Activated T-helper 2 cell treated with anti-CD3 and anti-CD28 coated beads, Interferon-gamma antibody, Interleukin-2, Interleukin-4, amounts not matched to agents 10 μg/mL and 5 μg/mL and 100 μg/mL, durations not matched to agents 14 hours and 24 hours and 36 hours (primary cell): Measurements from ENCODE around the gene RALGPS2. TPM values are rescaled to one million over a fixed set of nuclear protein-coding genes. Genes with fewer than 3 reads are reported as not detected.
"Not testable (repeated sequence)": the region's sequence is repeated elsewhere in the genome, so short reads cannot be mapped to it uniquely, and the experiment has no call there.

Experiments used
- DNase-seq: peaks from one replicate; pipeline ENCODE4 v3.0.0; 2021; ENCODE audit warnings: low spot score
- H3K27ac Mint-ChIP-seq: one replicate; pipeline ENCODE4 v1.8.0; 2021; ENCODE audit warnings: mixed read lengths
- H3K27me3 Mint-ChIP-seq: one replicate; pipeline ENCODE4 v1.8.0; 2021; ENCODE audit warnings: low read depth, mixed read lengths
- H3K36me3 Mint-ChIP-seq: one replicate; pipeline ENCODE4 v1.8.0; 2021; ENCODE audit warnings: low read depth, mixed read lengths
- H3K4me1 Mint-ChIP-seq: one replicate; pipeline ENCODE4 v1.8.0; 2021; ENCODE audit warnings: low read depth, mixed read lengths
- H3K4me3 Mint-ChIP-seq: one replicate; pipeline ENCODE4 v1.8.0; 2021; ENCODE audit warnings: low read depth, mild to moderate bottlenecking, moderate library complexity, mixed read lengths
- H3K9me3 Mint-ChIP-seq: one replicate; pipeline ENCODE4 v1.8.0; 2021; ENCODE audit warnings: mixed read lengths
- intact Hi-C: fragments of 100-400 bp; cut with micrococcal nuclease; formaldehyde crosslinking; loops from one replicate; pipeline ENCODE4 v1.15.1; 2023
- total RNA-seq: library from RNA; stranded (reverse); gene quantifications from 2 replicates; pipeline ENCODE4 v1.2.3, GENCODE V29; 2022

RALGPS2 gene
- total RNA-seq, 1 donor from 2014 or later, result 1.9 TPM

DNA sequence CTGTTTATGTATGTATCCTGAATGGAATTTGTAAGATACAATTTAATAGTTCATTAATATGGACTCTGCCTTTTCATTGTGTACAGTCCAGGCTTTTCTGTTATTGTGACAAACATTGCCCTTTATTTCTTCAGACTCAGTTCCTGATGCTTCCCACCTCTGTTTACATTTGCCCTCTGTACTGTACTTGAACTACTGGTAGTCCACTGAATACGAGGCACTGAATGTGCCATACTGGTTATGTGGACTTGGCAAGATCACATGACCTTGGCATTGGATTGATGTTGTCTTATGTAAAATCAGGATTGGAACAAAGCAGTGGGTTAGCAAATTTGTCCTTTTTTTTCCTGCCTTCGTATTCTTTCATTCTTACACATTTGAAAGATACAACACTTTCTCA lies 27.8 kb downstream of the RALGPS2 start:
- H3K9me3 Mint-ChIP-seq, result no peaks in the 10 kb centered on the region
- no peak for DNase-seq
- H3K4me1 Mint-ChIP-seq, result no peaks in the 10 kb centered on the region
- H3K27me3 Mint-ChIP-seq, result no peaks in the 10 kb centered on the region
- no peaks in the 10 kb centered on the region for H3K36me3 Mint-ChIP-seq
- no peak overlapping the region for H3K4me3 Mint-ChIP-seq
- no peak overlapping the region for H3K27ac Mint-ChIP-seq
- intact Hi-C loops, result loop anchor here (1.0 to 2.0 kb wide), 2 partner anchors 211 to 220 kb away; no protein-coding TSS in a partner anchor

DNA sequence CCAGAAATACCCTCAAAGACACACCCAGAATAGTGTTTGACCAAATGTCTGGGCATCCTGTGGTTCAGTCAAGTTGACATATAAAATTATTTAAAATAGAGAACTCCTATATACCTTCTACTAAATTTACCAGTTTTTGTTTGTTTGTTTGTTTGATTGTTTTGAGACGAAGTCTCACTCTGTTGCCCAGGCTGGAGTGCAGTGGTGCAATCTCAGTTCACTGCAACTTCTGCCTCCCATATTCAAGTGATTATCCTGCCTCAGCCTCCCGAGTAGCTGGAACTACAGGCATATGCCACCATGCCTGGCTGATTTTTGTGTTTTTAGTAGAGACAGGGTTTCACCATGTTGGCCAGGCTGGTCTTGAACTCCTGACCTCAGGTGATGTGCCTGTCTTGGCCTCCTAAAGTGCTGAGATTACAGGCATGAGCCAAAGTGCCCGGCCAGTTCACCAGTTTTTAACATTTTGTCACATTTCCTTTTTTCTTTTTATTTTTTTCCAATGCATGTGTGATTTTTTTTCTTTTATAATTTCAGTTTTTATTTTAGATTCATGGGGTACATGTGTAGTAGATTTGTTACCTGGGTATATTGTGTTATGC lies 29.7 kb downstream of the RALGPS2 start:
- intact Hi-C loops, result not testable (repeated sequence)

DNA sequence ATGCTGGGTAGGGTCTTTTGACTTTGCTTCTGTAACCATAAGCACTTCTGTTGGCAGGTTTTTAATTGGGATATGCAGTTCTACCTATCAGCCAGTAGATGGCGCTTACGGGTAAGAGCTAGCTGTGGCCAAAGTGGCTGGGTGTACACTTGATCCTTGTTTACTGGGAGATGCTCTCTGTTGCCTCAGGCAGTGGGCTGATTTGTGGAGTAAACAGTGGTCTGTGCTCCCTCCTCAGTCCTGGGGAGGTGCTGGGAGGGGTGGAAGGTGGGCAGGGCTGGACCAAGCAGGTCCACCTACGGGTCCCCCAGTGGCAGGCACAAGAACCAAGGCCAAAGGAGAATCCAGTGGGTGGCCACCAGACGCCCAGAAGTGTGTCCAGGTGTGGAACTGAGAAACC lies 43.4 kb downstream of the RALGPS2 start:
- Mint-ChIP-seq H3K4me3 (no peak overlapping the region), H3K27ac (no peak overlapping the region)
- peak; percentile 9 for DNase-seq

More for the DNA sequence above, 29.7 kb downstream of the RALGPS2 start:
- H3K27ac Mint-ChIP-seq, DNase-seq, H3K4me1 Mint-ChIP-seq, H3K36me3 Mint-ChIP-seq, H3K27me3 Mint-ChIP-seq, H3K4me3 Mint-ChIP-seq, H3K9me3 Mint-ChIP-seq: not testable (repeated sequence)

DNA sequence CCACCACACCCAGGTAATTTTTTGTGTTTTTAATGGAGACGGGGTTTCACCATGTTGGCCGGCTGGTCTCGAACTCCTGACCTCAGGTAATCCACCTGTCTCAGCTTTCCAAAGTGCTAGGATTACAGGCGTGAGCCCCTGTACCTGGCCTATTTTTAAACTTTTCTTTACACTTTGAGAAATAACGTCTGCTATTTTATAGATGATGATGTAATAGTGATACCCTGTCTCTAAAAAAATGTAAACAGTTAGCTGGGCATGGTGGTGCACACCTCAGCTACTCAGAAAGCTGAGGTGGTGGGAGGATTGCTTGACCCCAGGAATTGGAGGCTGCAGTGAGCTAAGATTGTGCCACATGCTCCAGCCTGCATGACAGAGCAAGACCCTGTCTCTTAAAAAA lies 47.9 kb downstream of the RALGPS2 start:
- no peak overlapping the region for H3K4me3 Mint-ChIP-seq
- no peaks in the 10 kb centered on the region for H3K9me3 Mint-ChIP-seq
- H3K4me1 Mint-ChIP-seq, result no peaks in the 10 kb centered on the region
- intact Hi-C loops, result no loop called here
- no peak overlapping the region for H3K27ac Mint-ChIP-seq
- no peak for DNase-seq
- no peaks in the 10 kb centered on the region for H3K36me3 Mint-ChIP-seq
- H3K27me3 Mint-ChIP-seq, result no peaks in the 10 kb centered on the region

More for the DNA sequence above, 43.4 kb downstream of the RALGPS2 start:
- no peaks in the 10 kb centered on the region for H3K27me3 Mint-ChIP-seq
- no peaks in the 10 kb centered on the region for H3K36me3 Mint-ChIP-seq
- H3K4me1 Mint-ChIP-seq, result no peaks in the 10 kb centered on the region
- H3K9me3 Mint-ChIP-seq, result peaks cover 24% of the 10 kb centered on the region
- intact Hi-C loops, result loop anchor here (2.0 to 5.0 kb wide), 2 partner anchors 226 to 234 kb away; no protein-coding TSS in a partner anchor

DNA sequence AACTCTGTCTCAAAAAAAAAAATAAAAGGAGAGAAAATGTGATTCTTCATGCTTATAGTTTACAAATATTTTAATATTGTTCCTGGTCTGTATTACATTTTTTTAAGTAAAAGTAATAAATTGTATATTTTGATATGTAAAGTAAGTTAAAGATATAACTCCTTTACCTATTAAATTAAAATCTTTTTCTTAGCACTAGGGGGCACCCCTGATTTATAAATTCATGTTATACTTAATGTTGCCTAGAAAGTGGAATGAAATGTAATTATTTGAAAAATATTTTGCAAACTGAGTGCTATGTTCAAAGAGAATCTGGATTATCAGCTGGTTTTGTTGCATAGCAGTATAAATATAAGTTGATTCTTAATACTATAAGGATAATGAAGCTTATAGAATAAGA lies 49.2 kb downstream of the RALGPS2 start:
- Mint-ChIP-seq H3K9me3 (peaks cover 5% of the 10 kb centered on the region), H3K36me3 (no peaks in the 10 kb centered on the region), H3K27me3 (no peaks in the 10 kb centered on the region), H3K4me1 (no peaks in the 10 kb centered on the region), H3K4me3 (no peak overlapping the region), H3K27ac (no peak overlapping the region)
- no peak for DNase-seq
- intact Hi-C loops, result loop anchor here (2.0 kb wide), 1 partner anchor 597 kb away; no protein-coding TSS in a partner anchor

DNA sequence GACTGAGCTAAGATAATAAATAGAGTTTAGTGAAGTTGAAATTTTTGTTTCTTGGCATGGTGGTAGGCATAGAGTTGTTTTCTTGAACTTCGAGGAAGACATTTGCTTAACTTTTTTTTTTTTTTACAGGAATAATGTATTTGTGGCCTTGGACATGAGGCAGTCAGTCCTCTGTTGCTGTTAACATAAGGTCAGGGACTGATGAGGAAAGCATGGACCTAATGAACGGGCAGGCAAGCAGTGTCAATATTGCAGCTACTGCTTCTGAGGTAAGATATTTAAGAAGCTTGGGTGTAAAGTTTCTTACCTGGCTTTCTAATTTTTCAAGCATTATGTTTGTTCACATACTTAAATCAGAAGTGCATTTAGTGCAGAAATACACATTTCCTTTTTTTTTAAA lies 51.5 kb downstream of the RALGPS2 start:
- Mint-ChIP-seq H3K27ac (no peak overlapping the region), H3K4me3 (no peak overlapping the region), H3K9me3 (peaks cover 5% of the 10 kb centered on the region), H3K4me1 (no peaks in the 10 kb centered on the region), H3K36me3 (no peaks in the 10 kb centered on the region), H3K27me3 (no peaks in the 10 kb centered on the region)
- intact Hi-C loops, result no loop called here
- no peak for DNase-seq

DNA sequence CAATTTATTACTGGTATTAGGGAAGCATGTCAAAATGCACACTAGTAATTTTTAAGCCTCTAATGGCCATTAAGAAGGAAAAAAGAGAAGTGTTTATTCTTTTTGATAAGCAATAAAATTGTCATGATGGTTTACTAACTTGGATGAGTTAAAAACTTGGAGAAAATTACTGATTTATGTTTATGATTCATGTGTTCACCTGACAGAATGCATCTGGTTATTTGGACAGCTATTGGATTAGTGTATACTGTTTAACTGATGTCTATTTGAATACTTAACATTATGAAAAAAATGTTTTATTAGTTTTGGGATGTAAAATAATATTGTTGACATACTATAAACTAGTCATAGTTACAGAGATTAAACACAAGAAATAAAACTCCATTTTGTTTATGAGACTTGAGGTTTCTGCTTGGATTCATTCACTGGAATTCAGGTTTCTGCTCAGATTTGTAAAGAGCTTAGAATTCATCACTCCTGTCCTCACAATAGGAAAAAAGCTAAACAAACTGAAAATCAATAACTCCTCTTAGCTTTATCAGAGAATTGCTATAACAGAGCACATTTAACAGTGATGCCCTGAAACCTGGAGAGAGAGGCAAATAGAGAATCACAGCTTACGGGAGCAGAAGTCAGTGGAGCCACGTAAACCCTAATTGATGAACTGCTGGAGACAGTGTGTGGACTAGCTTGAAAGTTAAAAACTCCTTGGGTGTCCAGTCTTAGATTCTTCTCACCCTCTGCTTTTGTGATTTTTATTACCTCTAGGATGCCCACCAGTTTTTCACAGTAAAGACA lies 56.7 kb downstream of the RALGPS2 start:
- intact Hi-C loops, result no loop called here
- H3K4me3 Mint-ChIP-seq, result no peak overlapping the region
- H3K27me3 Mint-ChIP-seq, result no peaks in the 10 kb centered on the region
- peaks cover 6% of the 10 kb centered on the region for H3K4me1 Mint-ChIP-seq
- peaks cover 5% of the 10 kb centered on the region for H3K9me3 Mint-ChIP-seq
- DNase-seq, result no peak
- no peaks in the 10 kb centered on the region for H3K36me3 Mint-ChIP-seq
- H3K27ac Mint-ChIP-seq, result no peak overlapping the region

DNA sequence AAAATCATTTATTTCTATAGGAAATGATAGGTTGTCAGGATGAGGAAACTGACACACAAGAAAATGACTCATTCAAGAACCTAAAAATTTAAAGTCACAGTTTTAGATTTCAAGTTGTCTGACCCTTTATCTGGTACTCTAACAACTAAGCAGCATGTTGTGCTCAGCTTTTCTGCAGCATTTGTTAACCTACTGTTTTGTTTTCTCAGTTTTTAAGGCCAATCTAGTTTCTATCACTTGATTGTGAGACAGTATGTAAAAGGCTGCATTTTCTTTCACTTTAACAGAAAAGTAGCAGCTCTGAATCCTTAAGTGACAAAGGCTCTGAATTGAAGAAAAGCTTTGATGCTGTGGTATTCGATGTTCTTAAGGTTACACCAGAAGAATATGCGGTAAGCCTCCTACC lies 59.1 kb downstream of the RALGPS2 start:
- H3K27ac Mint-ChIP-seq, result no peak overlapping the region
- no peaks in the 10 kb centered on the region for H3K27me3 Mint-ChIP-seq
- peaks cover under 1% of the 10 kb centered on the region for H3K9me3 Mint-ChIP-seq
- intact Hi-C loops, result no loop called here
- no peaks in the 10 kb centered on the region for H3K36me3 Mint-ChIP-seq
- no peak for DNase-seq
- peaks cover 6% of the 10 kb centered on the region for H3K4me1 Mint-ChIP-seq
- no peak overlapping the region for H3K4me3 Mint-ChIP-seq

DNA sequence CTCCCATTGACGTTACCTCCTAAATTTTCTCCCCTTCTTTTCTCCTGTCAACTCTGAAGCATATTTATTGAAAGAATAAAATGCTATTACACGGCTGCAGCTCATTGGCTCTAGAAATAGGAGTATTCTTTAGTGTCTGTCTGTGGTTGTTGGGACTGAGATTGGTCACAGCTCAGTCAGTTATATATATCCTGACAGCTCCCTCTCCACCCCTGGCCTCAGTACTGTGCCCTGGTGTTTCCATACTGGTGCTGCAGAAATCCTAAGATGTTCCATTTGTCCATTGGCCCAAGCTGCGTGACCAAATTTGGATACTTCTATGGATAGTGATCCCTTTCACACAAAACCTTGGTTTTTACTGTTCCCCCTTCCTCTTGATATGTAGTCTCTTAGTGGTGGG lies 67.3 kb downstream of the RALGPS2 start:
- Mint-ChIP-seq H3K9me3 (no peaks in the 10 kb centered on the region), H3K4me3 (no peak overlapping the region), H3K27ac (no peak overlapping the region), H3K4me1 (no peaks in the 10 kb centered on the region), H3K27me3 (no peaks in the 10 kb centered on the region), H3K36me3 (no peaks in the 10 kb centered on the region)
- intact Hi-C loops, result no loop called here
- DNase-seq, result no peak

DNA sequence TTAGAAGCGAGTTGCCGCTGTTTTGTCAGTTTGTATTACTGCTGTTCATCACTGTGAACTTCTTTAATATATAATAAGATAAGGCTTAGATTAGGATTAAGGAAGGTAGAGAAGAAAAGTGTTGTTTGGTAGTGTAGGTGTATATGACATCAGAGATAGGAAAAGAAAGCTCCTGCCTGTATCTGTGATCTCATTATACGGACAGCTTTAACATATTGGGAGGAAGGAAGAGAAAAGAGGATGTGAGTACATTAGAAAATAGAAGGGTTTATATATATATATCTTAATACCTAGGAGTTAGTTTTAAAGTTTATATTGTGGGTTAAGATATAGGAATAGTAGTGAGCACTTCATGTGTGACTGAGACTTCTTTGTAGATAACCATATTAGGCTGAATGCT lies 71.0 kb downstream of the RALGPS2 start:
- H3K27me3 Mint-ChIP-seq, result no peaks in the 10 kb centered on the region
- no peak overlapping the region for H3K4me3 Mint-ChIP-seq
- intact Hi-C loops, result no loop called here
- DNase-seq, result no peak
- no peaks in the 10 kb centered on the region for H3K4me1 Mint-ChIP-seq
- no peaks in the 10 kb centered on the region for H3K9me3 Mint-ChIP-seq
- H3K36me3 Mint-ChIP-seq, result no peaks in the 10 kb centered on the region
- H3K27ac Mint-ChIP-seq, result no peak overlapping the region

DNA sequence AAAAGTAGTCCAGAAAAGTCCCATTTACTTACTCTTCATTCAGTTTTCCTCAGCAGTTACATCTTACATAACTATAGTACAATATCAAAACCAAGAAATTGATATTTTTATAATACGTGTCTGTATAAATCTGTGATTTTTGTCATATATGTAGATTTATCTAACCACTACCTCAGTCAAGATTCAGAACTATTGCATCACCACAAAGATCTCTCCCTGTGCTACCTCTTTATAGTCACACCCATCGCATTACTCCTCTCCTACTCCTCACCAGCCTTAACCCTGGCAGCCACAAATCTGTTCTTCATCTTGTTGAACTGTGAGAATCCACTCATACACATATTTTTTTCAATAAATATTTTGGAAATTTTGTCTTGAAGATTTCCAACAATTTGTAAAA lies 72.5 kb downstream of the RALGPS2 start:
- Mint-ChIP-seq H3K27me3 (no peaks in the 10 kb centered on the region), H3K36me3 (no peaks in the 10 kb centered on the region), H3K4me3 (no peak overlapping the region), H3K4me1 (no peaks in the 10 kb centered on the region), H3K9me3 (no peaks in the 10 kb centered on the region), H3K27ac (no peak overlapping the region)
- no peak for DNase-seq
- intact Hi-C loops, result no loop called here

DNA sequence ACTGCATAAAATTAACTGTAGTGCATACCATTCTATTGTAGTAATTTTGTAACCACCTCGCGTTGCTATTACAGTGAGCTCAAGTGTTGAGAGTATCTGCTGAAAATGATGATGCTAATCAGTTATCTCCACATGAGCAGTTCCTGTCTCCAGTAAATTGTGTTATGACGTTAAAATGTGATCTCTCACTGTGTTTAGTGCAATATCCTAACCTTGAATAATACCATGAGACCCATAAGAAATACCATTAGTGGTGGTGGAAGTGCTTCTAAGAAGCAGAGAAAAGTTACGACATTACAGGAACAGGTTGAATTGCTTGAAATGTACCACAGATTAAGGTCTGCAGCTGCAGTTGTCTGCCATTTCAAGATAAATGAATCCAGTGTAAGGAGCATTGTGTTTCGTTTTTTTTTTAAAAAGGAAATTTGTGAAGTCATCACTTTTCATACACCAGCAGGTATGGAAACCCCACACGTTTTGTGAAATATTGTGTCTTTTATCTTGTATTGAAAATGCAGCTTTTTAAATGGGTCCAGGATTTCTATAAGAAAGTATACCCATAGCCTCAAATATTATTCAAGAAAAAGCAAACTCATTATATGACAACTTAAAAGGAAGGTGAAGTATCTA lies 73.3 kb downstream of the RALGPS2 start:
- H3K9me3 Mint-ChIP-seq, result no peaks in the 10 kb centered on the region
- H3K27ac Mint-ChIP-seq, result no peak overlapping the region
- H3K36me3 Mint-ChIP-seq, result no peaks in the 10 kb centered on the region
- H3K27me3 Mint-ChIP-seq, result no peaks in the 10 kb centered on the region
- intact Hi-C loops, result no loop called here
- no peaks in the 10 kb centered on the region for H3K4me1 Mint-ChIP-seq
- no peak for DNase-seq
- H3K4me3 Mint-ChIP-seq, result no peak overlapping the region

DNA sequence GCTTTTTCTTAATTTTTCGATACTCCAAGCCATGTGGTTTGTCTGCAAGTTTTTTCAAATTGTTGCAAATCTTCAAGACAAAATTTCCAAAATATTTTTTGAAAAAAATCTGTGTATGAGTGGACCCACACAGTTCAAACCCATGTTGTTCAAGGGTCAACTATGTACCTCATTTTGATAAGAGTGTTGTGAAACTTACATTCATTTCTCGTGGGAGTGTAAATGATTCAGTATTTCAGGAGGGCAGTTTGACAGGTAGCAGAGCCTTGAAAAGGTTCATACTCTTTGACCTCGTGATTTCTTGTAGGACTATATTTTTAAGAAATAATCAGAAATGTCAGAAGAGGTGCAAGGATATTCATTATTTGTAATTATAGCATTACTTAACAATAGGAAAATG lies 77.8 kb downstream of the RALGPS2 start:
- Mint-ChIP-seq H3K9me3 (no peaks in the 10 kb centered on the region), H3K27ac (no peak overlapping the region), H3K36me3 (no peaks in the 10 kb centered on the region), H3K27me3 (no peaks in the 10 kb centered on the region), H3K4me3 (no peak overlapping the region), H3K4me1 (no peaks in the 10 kb centered on the region)
- DNase-seq, result no peak
- intact Hi-C loops, result no loop called here
